ENCODE measurements around the gene MARCHF4. TPM values are rescaled to one million over a fixed set of nuclear protein-coding genes. Genes with fewer than 3 reads are reported as not detected.

MARCHF4 gene
- total RNA-seq, 2 donors from 2014 or later: 0.51 to 0.86 TPM

- H3K27me3 Mint-ChIP-seq (ENCODE audit: insufficient read depth): peaks cover 81% of the 10 kb centered on the region
- peak overlapping the region; percentile 77 for H3K4me3 ChIP-seq (ENCODE audit: low read length)
- H3K36me3 ChIP-seq (ENCODE audit: control insufficient read depth, insufficient read depth, low read length): no peaks in the 10 kb centered on the region
- H3K9me3 ChIP-seq (ENCODE audit: control insufficient read depth, low read length): no peaks in the 10 kb centered on the region
- TF ChIP-seq CTCF (conservative IDR thresholded peaks at IDR 0.05): no peak
- no peak for DNase-seq
- H3K9ac ChIP-seq (ENCODE audit: extremely low read depth, low read length, poor library complexity, severe bottlenecking): no peak overlapping the region
- peak overlapping the region; percentile 66 for H3K4me3 Mint-ChIP-seq
- peaks cover 6% of the 10 kb centered on the region for H3K4me1 ChIP-seq (ENCODE audit: control insufficient read depth, insufficient read depth, low read length)
- peaks cover 10% of the 10 kb centered on the region for H3K4me1 Mint-ChIP-seq
- peaks cover 42% of the 10 kb centered on the region for H3K27me3 ChIP-seq (ENCODE audit: control insufficient read depth, insufficient read depth, low read length, poor library complexity, severe bottlenecking)
- WGBS, 2 experiments (ENCODE audit: insufficient coverage in 1 of 2, insufficient read length in 1 of 2): 31% methylated on average over 6 of the region's 6 CpGs
- no peaks in the 10 kb centered on the region for H3K36me3 Mint-ChIP-seq (ENCODE audit: low read depth)
- H3K9me3 Mint-ChIP-seq: no peaks in the 10 kb centered on the region
- H3K27ac ChIP-seq (ENCODE audit: low read depth, low read length): no peak overlapping the region
- no peak overlapping the region for H3K27ac Mint-ChIP-seq
Measured at GRCh38 chr2:216372761-216373291, 543 bp upstream of the MARCHF4 start.

GRCh38 chr2:216370961-216371712, 1.1 kb downstream of the MARCHF4 start:
- peak; percentile 74 for DNase-seq
- no peak for TF ChIP-seq CTCF (conservative IDR thresholded peaks at IDR 0.05)
- Histone ChIP-seq H3K27ac (ENCODE audit: low read depth, low read length) (no peak overlapping the region), H3K4me3 (ENCODE audit: low read length) (peak overlapping the region; percentile 77), H3K36me3 (ENCODE audit: control insufficient read depth, insufficient read depth, low read length) (no peaks in the 10 kb centered on the region), H3K9ac (ENCODE audit: extremely low read depth, low read length, poor library complexity, severe bottlenecking) (no peak overlapping the region), H3K27me3 (ENCODE audit: control insufficient read depth, insufficient read depth, low read length, poor library complexity, severe bottlenecking) (peaks cover 42% of the 10 kb centered on the region), H3K9me3 (ENCODE audit: control insufficient read depth, low read length) (no peaks in the 10 kb centered on the region), H3K4me1 (ENCODE audit: control insufficient read depth, insufficient read depth, low read length) (peaks cover 11% of the 10 kb centered on the region)
- Mint-ChIP-seq H3K9me3 (no peaks in the 10 kb centered on the region), H3K4me3 (peak overlapping the region; percentile 66), H3K27me3 (ENCODE audit: insufficient read depth) (peaks cover 77% of the 10 kb centered on the region), H3K27ac (no peak overlapping the region), H3K36me3 (ENCODE audit: low read depth) (no peaks in the 10 kb centered on the region), H3K4me1 (peaks cover 18% of the 10 kb centered on the region)
- WGBS, 2 experiments (ENCODE audit: insufficient coverage in 1 of 2, insufficient read length in 1 of 2): 0 to 3% methylated on average over 3 to 52 of the region's 53 CpGs

- Histone ChIP-seq H3K27me3 (ENCODE audit: control insufficient read depth, insufficient read depth, low read length, poor library complexity, severe bottlenecking) (peaks cover 42% of the 10 kb centered on the region), H3K36me3 (ENCODE audit: control insufficient read depth, insufficient read depth, low read length) (no peaks in the 10 kb centered on the region), H3K4me3 (ENCODE audit: low read length) (no peak overlapping the region), H3K9me3 (ENCODE audit: control insufficient read depth, low read length) (no peaks in the 10 kb centered on the region), H3K4me1 (ENCODE audit: control insufficient read depth, insufficient read depth, low read length) (peaks cover 11% of the 10 kb centered on the region), H3K9ac (ENCODE audit: extremely low read depth, low read length, poor library complexity, severe bottlenecking) (no peak overlapping the region), H3K27ac (ENCODE audit: low read depth, low read length) (no peak overlapping the region)
- Mint-ChIP-seq H3K27ac (no peak overlapping the region), H3K4me1 (peaks cover 18% of the 10 kb centered on the region), H3K9me3 (no peaks in the 10 kb centered on the region), H3K27me3 (ENCODE audit: insufficient read depth) (peaks cover 74% of the 10 kb centered on the region), H3K36me3 (ENCODE audit: low read depth) (no peaks in the 10 kb centered on the region), H3K4me3 (no peak overlapping the region)
- WGBS, 2 experiments (ENCODE audit: insufficient coverage in 1 of 2, insufficient read length in 1 of 2): 91% methylated on average over 18 of the region's 18 CpGs; no CpG with 5 or more reads in 1 of the 2 experiments
- TF ChIP-seq CTCF (conservative IDR thresholded peaks at IDR 0.05): no peak
- no peak for DNase-seq
Measured at GRCh38 chr2:216369821-216370220, 2.5 kb downstream of the MARCHF4 start.

All from endodermal cell (in vitro differentiated cells).